ENCODE measurements around the gene ATP13A3.
A peak's percentile ranks its signal among the peaks of the same experiment; 100 is the strongest.
"Not testable (repeated sequence)": the region's sequence is repeated elsewhere in the genome, so short reads cannot be mapped to it uniquely, and the experiment has no call there.

Gene ATP13A3

DNA sequence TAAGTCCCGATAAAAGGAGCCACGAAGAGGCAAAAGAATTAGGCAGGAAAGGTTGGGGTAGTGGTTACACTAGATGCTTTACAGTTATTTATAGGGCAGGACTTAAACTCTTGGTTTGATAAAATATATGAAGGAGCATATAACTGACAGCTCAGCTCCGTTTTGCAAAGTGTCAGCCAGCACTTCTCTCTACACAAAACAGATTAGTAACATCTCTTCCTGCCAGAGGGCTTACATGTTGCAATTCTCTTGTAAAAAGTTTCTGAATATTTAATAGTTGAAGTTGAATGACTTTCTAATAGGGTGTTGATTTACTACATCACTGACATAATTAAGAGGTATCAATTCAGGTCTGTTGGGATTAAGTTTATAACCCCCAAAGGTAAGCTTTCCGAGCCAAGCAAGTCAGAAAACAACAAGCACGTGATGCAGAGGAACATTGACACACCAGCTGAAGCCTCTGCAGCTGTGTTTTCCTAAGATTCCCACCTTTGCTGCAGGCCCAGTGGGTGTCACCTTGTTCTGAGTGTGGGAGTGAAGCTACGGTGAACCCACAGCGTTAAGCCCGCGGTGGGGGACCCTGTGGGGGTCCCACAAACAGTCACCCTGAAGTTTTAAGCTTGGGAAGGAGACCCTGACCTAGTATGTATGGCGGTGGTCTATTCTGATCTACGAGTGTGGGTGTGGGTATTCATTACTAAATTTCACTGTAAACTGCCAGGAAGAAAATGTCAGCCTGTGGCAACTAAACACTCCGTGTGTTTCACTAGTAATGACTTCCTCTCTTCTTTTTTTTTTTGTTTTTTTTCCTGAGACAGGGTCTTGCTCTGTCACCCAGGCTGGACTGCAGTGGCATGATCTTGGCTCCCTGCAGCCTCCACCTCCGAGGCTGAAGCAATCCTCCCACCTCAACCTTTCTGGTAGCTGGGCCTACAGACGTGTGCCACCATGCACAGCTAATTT, 22.0 kb upstream of the ATP13A3 start:
- no peak for DNase-seq
- TF ChIP-seq POLR2A (IDR thresholded peaks at IDR 0.05; ENCODE audit: low read length) (no peak), GATA1 (IDR thresholded peaks at IDR 0.05; ENCODE audit: low read depth, low read length) (no peak)

DNA sequence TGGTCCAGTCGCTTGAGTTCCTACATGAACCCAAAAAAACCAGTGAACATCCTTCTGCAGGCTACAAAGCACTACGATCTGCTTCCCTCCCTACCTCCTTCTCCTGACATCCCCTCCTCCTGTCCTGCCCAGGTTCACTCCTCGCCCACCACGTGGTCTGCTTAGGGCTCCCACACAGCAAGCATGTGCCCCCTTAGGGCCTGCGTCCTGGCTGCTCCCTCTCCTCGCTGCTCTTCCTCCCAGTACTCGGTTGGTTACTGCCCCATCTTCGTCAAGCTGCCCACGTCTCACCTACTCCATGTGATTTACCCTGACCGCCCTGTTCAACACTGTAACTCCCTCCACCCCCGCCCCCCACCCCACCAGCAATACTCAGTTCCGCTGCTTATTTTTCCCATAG, 20.8 kb upstream of the ATP13A3 start:
- DNase-seq, result no peak
- TF ChIP-seq GATA1 (IDR thresholded peaks at IDR 0.05; ENCODE audit: low read depth, low read length) (no peak), POLR2A (IDR thresholded peaks at IDR 0.05; ENCODE audit: low read length) (no peak)

GRCh38 chr3:194505791-194506415, 19.1 kb upstream of the ATP13A3 start:
- DNase-seq, result no peak

GRCh38 chr3:194504861-194505260, 18.1 kb upstream of the ATP13A3 start:
- DNase-seq, result no peak
- TF ChIP-seq GATA1 (IDR thresholded peaks at IDR 0.05; ENCODE audit: low read depth, low read length) (no peak), POLR2A (IDR thresholded peaks at IDR 0.05; ENCODE audit: low read length) (no peak)

More at GRCh38 chr3:194505791-194506415, 19.1 kb upstream of the ATP13A3 start:
- TF ChIP-seq POLR2A (IDR thresholded peaks at IDR 0.05; ENCODE audit: low read length), result no peak
- TF ChIP-seq GATA1 (IDR thresholded peaks at IDR 0.05; ENCODE audit: low read depth, low read length), result no peak

- TF ChIP-seq POLR2A (IDR thresholded peaks at IDR 0.05; ENCODE audit: low read length), result no peak
- no peak for DNase-seq
Measured at GRCh38 chr3:194504146-194504545, 17.3 kb upstream of the ATP13A3 start.

DNA sequence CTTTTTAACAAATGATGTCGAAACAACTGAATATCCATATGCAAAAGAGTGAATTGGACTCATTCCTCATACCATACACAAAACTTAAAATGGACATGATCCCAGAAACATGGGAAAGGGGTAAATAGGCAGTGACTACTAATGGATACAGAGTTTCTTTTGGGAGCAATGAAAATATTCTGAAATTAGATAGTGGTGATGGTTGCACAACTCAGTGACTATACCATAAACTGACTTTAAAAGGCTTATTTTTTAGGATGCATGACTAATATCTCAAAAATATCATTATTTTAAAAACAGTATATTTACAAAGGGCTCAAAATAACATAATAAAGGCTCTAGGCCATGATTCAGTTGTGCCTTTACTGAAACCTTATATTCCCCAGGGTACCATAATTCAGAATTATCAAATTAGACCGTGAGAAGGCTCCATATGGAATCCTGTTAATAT, 16.3 kb upstream of the ATP13A3 start:
- no peak for DNase-seq
- no peak for TF ChIP-seq GATA1 (IDR thresholded peaks at IDR 0.05; ENCODE audit: low read depth, low read length)
- TF ChIP-seq POLR2A (IDR thresholded peaks at IDR 0.05; ENCODE audit: low read length), result no peak

DNA sequence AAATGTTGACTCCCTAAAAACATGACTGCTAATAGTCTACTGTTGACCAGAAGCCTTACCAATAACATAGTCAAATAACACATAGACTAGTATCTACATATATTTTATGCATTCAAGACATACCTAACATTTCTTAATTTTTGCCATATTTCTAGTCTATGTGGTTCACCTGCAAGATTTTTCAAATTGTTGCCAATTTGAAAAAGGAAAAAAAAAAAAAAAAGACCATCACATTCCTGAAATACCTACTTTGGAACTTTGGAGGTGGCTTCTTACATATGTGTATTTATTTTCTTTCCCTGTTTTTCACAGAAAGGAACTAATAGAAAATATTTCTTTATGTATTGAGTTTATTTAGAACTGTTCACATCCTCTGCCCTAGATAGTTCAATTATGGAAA, 13.4 kb upstream of the ATP13A3 start:
- no peak for DNase-seq
- TF ChIP-seq GATA1 (IDR thresholded peaks at IDR 0.05; ENCODE audit: low read depth, low read length) (no peak), POLR2A (IDR thresholded peaks at IDR 0.05; ENCODE audit: low read length) (no peak)

DNA sequence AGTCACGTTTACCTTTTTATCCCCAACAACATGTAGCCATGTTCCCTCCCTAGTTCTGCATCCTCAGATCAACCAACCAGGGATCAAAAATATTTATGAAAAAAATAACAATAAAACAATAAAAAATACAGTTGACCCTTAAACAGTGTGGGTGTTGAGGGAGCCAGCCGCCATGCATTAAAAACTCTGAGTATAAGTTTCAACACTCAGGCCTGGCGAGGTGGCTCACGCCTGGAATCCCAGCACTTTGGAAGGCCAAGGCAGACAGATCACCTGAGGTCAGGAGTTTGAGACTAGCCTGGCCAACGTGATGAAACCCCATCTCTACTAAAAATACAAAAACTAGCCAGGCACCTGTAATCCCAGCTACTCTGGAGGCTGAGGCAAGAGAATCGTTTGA, 12.7 kb upstream of the ATP13A3 start:
- DNase-seq, result not testable (repeated sequence)

DNA sequence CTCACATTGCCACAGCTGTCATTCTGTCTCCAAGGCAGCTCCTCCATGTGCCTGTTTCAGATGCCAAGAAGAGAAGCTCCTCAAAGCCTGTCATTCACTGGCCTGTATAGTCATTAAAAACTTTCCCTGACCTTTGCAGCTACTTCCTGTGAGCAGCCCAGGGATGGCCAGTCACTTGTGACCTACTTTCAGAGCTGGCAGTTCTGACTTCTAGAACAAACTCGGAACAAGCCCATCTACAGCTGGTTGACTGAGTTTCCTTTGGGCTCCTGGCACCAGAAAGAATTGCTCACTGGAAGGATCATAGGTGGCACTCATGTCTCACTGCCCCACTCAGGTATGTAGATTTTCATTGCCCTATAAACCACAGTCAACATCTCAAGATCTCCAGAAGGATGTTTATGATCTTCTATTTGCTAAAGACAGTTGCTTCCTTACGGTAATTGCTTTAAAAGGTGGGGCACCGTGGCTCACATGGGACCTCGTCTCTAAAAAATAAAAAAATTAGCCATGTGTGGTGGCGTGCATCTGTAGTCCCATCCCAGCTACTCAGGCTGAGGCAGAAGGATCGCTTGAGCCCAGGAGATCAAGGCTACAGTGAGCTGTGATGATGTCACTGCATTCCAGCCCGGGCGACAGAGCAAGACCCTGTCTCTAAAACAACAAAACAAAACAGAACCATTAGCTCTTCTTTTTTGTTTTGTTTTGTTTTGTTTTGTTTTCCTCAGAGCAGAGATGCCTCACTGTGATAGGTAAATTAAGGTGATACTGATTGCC, 11.2 kb upstream of the ATP13A3 start:
- no peak for DNase-seq
- TF ChIP-seq GATA1 (IDR thresholded peaks at IDR 0.05; ENCODE audit: low read depth, low read length), result no peak
- TF ChIP-seq POLR2A (IDR thresholded peaks at IDR 0.05; ENCODE audit: low read length), result no peak

DNA sequence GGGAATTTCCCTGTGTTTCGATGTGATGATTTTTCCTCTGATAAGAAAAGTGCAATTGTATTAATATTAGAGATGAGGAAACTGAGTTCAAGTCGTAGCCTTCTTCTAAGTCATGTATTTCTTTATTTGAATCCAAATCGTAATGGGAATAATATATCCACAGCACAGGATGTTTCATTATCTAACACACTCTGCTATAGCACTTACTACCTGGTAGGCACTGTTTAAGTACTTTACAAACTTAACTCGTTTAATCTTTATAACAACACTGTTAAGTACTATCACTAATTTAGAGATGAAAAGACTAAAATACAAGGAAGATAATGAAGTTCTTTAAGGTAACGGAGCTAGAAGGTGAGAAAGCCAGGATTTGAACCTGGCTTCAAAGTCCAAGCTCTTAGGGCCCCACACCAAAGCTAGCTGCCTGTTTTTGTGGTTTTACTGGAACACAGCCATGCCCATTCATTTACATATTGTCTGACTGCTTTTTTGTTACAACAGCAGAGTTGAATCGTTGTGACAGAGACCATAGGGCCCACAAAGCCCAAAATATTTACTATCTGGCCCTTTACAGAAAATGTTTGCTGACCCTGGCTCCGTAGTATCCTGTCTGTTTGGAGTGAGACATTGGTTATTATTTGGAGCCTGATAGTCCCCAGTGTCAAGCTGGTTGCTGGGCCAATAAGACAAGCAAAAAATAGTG, 9.6 kb upstream of the ATP13A3 start:
- no peak for DNase-seq
- TF ChIP-seq POLR2A (IDR thresholded peaks at IDR 0.05; ENCODE audit: low read length) (no peak), GATA1 (IDR thresholded peaks at IDR 0.05; ENCODE audit: low read depth, low read length) (no peak)

DNA sequence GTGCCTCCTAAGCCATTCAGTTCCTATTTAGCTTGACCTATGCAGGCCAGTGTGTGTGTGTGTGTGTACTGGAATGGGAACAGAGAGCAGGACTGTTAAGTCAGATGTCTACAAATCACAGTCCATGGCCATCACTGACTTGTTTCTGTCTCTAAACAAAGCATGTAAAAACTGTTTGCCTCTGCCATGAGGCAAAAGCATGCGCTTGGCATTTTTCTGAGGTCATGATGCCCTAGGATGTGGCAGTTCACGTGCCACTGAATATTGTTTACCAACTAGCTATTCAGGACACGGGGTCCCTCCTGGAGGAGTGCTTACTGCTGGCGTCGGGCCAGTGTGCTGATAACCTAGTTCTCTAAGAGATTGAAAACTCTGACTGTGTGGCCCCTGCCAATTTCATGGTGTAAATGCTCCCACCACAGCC, 8.2 kb upstream of the ATP13A3 start:
- no peak for TF ChIP-seq POLR2A (IDR thresholded peaks at IDR 0.05; ENCODE audit: low read length)
- no peak for DNase-seq

DNA sequence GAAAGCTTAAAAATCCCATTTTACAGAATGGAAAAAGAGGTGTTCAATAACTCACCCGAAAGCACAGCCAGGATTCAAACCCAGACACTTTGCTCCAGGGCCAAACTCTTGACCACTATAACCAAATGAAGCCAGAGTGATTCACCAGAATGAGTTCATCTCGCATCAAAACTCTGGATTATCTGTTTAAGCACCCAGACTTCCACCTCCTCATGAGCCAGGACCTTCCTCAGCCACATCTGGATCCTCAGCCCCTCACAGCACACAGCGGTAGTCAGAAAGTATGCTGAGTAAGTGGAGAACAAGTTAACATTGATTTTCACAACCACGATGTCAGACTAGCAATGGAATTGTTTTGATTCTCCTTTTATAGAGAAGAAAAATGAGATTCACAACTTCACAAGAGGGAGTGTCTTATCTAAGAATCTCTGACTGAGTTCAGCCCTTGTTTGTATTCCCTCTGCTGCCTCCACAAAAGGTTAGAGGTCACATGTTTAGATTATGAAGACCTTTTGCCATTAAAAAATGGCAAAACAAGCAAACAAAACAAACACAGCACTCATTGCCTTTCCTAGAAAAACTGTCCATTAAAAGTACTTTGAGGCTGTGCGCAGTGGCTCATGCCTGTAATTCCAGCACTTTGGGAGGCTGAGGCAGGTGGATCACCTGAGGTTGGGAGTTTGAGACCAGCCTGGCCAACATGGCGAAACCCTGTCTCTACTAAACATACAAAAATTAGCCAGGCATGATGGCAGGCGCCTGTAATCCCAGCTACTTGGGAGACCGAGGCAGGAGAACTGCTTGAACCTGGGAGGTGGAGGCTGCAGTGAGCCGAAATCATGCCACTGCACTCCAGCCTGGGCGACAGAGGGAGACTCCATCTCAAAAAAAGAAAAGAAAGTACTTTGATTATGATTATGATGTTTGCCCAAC, 7.5 kb upstream of the ATP13A3 start:
- DNase-seq, result peak in 1 of 2 experiments; percentile 28

DNA sequence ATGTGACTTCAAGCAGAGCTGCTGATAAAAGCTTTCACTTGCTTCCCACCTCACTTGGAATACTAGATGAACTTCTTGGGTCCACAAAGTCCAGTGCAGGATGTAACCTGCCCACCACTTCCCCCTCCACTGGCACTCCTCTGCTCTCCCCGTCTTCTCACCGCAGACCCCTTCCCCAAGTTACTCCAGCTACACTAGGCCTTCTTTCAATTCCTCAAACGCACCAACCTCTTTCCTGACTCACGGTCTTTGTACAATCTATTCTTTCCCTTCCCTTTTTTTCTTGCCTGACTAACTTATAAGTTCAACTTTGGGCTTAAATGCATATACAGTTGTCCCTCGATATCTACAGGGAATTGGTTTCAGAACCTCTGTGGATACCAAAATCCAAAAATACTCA, 5.2 kb upstream of the ATP13A3 start:
- no peak for DNase-seq

More for the DNA sequence above, 5.2 kb upstream of the ATP13A3 start:
- TF ChIP-seq GATA1 (IDR thresholded peaks at IDR 0.05; ENCODE audit: low read depth, low read length) (no peak), POLR2A (IDR thresholded peaks at IDR 0.05; ENCODE audit: low read length) (no peak)
